ENCODE data around the gene ELAVL3. TPM values are rescaled to one million over a fixed set of nuclear protein-coding genes. Genes with fewer than 3 reads are reported as not detected.
"Not testable (repeated sequence)": the region's sequence is repeated elsewhere in the genome, so short reads cannot be mapped to it uniquely, and the experiment has no call there.

ELAVL3 gene
- polyA plus RNA-seq, 3 donors: not detected

- no peaks in the 10 kb centered on the region for H3K9me3 ChIP-seq (replicated peaks in 1 of 2; ENCODE audit: control insufficient read depth in 1 of 2, insufficient read depth in 1 of 2, low read length in 2 of 2)
- no peak overlapping the region for H3K9ac ChIP-seq (ENCODE audit: insufficient read depth, low read length, poor library complexity, severe bottlenecking)
- H3K4me3 ChIP-seq (replicated peaks in 1 of 3; ENCODE audit: low read depth in 2 of 3, low read length in 3 of 3): no peak overlapping the region
- H3K36me3 ChIP-seq (replicated peaks in 1 of 2; ENCODE audit: control insufficient read depth in 1 of 2, insufficient read depth in 2 of 2, low read length in 2 of 2): no peaks in the 10 kb centered on the region
- Mint-ChIP-seq H3K36me3 (no peaks in the 10 kb centered on the region), H3K9me3 (peaks cover 0 to 9% (median 0%) of the 10 kb centered on the region in 7 donors), H3K4me3 (peak overlapping the region in 1 of 2 donors; percentile 30), H3K27ac (peak overlapping the region in 1 of 7 donors; percentile 3), H3K4me1 (no peaks in the 10 kb centered on the region), H3K27me3 (ENCODE audit: low read depth in 3 of 3) (peaks cover 1 to 13% (median 8%) of the 10 kb centered on the region in 3 donors)
- H3K27ac ChIP-seq (ENCODE audit: low read depth in 1 of 2, low read length in 2 of 2): no peak overlapping the region
- no peak overlapping the region for H3K4me2 ChIP-seq (replicated peaks; ENCODE audit: extremely low read depth, low read length, poor library complexity, severe bottlenecking)
- no peak overlapping the region for H2AFZ ChIP-seq (ENCODE audit: insufficient read depth, low read depth, low read length, poor library complexity, severe bottlenecking)
- intact Hi-C loops (cut with micrococcal nuclease): no loop called here
- H3K4me1 ChIP-seq (ENCODE audit: control insufficient read depth in 1 of 2, insufficient read depth in 2 of 2, low read length in 2 of 2): no peaks in the 10 kb centered on the region
- 69% methylated on average over 4 of the region's 4 CpGs for WGBS (ENCODE audit: insufficient coverage)
- H4K20me1 ChIP-seq (ENCODE audit: insufficient read depth, low read length): no peaks in the 10 kb centered on the region
- no peaks in the 10 kb centered on the region for H3K79me2 ChIP-seq (ENCODE audit: insufficient read depth, low read length)
- DNase-seq: no peak
- peak; percentile 36 for TF ChIP-seq CTCF (IDR thresholded peaks at IDR 0.05)
- no peaks in the 10 kb centered on the region for H3K27me3 ChIP-seq (ENCODE audit: control insufficient read depth in 2 of 2, insufficient read depth in 2 of 2, low read length in 2 of 2)
These were observed 20.6 kb downstream of the ELAVL3 start for GRCh38 chr19:11460207-11460606.

- not testable (repeated sequence) for H3K27ac Mint-ChIP-seq, H3K9me3 Mint-ChIP-seq
- WGBS (ENCODE audit: insufficient coverage): 20% methylated on average over 1 of the region's 11 CpGs
These were observed 21.9 kb downstream of the ELAVL3 start for GRCh38 chr19:11458912-11459311.

More at GRCh38 chr19:11458912-11459311, 21.9 kb downstream of the ELAVL3 start:
- H3K4me1 ChIP-seq (ENCODE audit: control insufficient read depth in 1 of 2, insufficient read depth in 2 of 2, low read length in 2 of 2); H3K79me2 ChIP-seq (ENCODE audit: insufficient read depth, low read length); H3K9ac ChIP-seq (ENCODE audit: insufficient read depth, low read length, poor library complexity, severe bottlenecking); H3K36me3 ChIP-seq (replicated peaks in 1 of 2; ENCODE audit: control insufficient read depth in 1 of 2, insufficient read depth in 2 of 2, low read length in 2 of 2); H3K27ac ChIP-seq (ENCODE audit: low read depth in 1 of 2, low read length in 2 of 2); H3K36me3 Mint-ChIP-seq; H3K4me1 Mint-ChIP-seq; intact Hi-C loops (cut with micrococcal nuclease); H3K4me3 Mint-ChIP-seq; H3K4me2 ChIP-seq (replicated peaks; ENCODE audit: extremely low read depth, low read length, poor library complexity, severe bottlenecking); H2AFZ ChIP-seq (ENCODE audit: insufficient read depth, low read depth, low read length, poor library complexity, severe bottlenecking); DNase-seq; H4K20me1 ChIP-seq (ENCODE audit: insufficient read depth, low read length); H3K27me3 ChIP-seq (ENCODE audit: control insufficient read depth in 2 of 2, insufficient read depth in 2 of 2, low read length in 2 of 2); H3K9me3 ChIP-seq (replicated peaks in 1 of 2; ENCODE audit: control insufficient read depth in 1 of 2, insufficient read depth in 1 of 2, low read length in 2 of 2); H3K4me3 ChIP-seq (replicated peaks in 1 of 3; ENCODE audit: low read depth in 2 of 3, low read length in 3 of 3): not testable (repeated sequence)
- H3K27me3 Mint-ChIP-seq (ENCODE audit: low read depth in 3 of 3): peaks cover 1 to 15% (median 11%) of the 10 kb centered on the region in 3 donors

Measured in CD14-positive monocyte (primary cell).